ENCODE data around the gene SERTAD3. TPM values are rescaled to one million over a fixed set of nuclear protein-coding genes. Genes with fewer than 3 reads are reported as not detected.

The SERTAD3 gene
- total and polyA plus RNA-seq, 2 of the 8 experiments (the other 6 are each of a cell fraction or from before 2014, with no cell fraction given) = 15.1 to 32.1 TPM

GRCh38 chr19:40419780-40420179 lies 24.4 kb downstream of the SERTAD3 start:
- WGBS, 2 experiments (ENCODE audit: extremely low coverage in 1 of 2, insufficient coverage in 1 of 2, insufficient read length in 1 of 2, insufficient replicate concordance in 2 of 2, low coverage in 1 of 2, low lambda C conversion rate in 2 of 2, missing lambda C conversion rate in 1 of 2) = 91% methylated on average over 5 of the region's 5 CpGs; no CpG with 5 or more reads in 1 of the 2 experiments
- no peak overlapping the region for H3K4me3 ChIP-seq (ENCODE audit: extremely low read depth in 1 of 4, insufficient read depth in 2 of 4, low read depth in 3 of 4, low read length in 4 of 4)
- H2AFZ ChIP-seq (ENCODE audit: low read length) = no peak overlapping the region
- H2BK20ac ChIP-seq (ENCODE audit: low read length) = 0 out of 2 replicates have a peak overlapping the region, but pooled peaks have one; percentile 18
- peaks cover 4 to 9% (median 6%) of the 10 kb centered on the region in 4 experiments; a peak in 5 of 7 replicates for H3K4me1 ChIP-seq (replicated peaks in 1 of 4; ENCODE audit: control insufficient read depth in 3 of 4, insufficient read depth in 4 of 4, low read length in 3 of 4)
- H3K23ac ChIP-seq (ENCODE audit: insufficient read length) = no peak overlapping the region
- H3K18ac ChIP-seq (ENCODE audit: extremely low read depth, low read length) = no peak overlapping the region
- H2AK5ac ChIP-seq (ENCODE audit: low read depth, low read length) = 0 out of 2 replicates have a peak overlapping the region, but pooled peaks have one; percentile 82
- H3K4ac ChIP-seq (replicated peaks; ENCODE audit: insufficient read length, low read depth, low read length) = no peak overlapping the region
- no peak overlapping the region for H4K91ac ChIP-seq (replicated peaks; ENCODE audit: insufficient read length, low read length)
- ChIA-PET POLR2A (ENCODE audit: partially characterized antibody) (interaction anchor here (0.6 to 3.3 kb wide), 10 partner anchors 9 to 45 kb away, joined by 3 to 18 read pairs (median 6); partner anchors contain the start of genes BLVRB and SERTAD3), CTCF (ENCODE audit: partially characterized antibody) (interaction anchor here (0.8 to 4.4 kb wide), 18 partner anchors 7 to 103 kb away, joined by 3 to 41 read pairs (median 9); partner anchors contain the start of genes BLVRB, PRX, SERTAD3 and SPTBN4)
- no peaks in the 10 kb centered on the region for H3K79me2 ChIP-seq (ENCODE audit: control insufficient read depth in 1 of 2, insufficient read depth in 2 of 2, low read length in 2 of 2)
- no peak for FAIRE-seq
- no peak for DNase-seq (ENCODE audit: low read depth in 1 of 2, low spot score in 2 of 2)
- H3K27me3 ChIP-seq (replicated peaks in 1 of 4; ENCODE audit: control insufficient read depth in 3 of 4, extremely low read depth in 1 of 4, insufficient read depth in 3 of 4, low read length in 3 of 4) = no peaks in the 10 kb centered on the region; a peak in 1 of 7 replicates
- H2BK120ac ChIP-seq (replicated peaks; ENCODE audit: low read depth, low read length) = no peak overlapping the region
- H3K9ac ChIP-seq (replicated peaks in 1 of 4; ENCODE audit: extremely low read depth in 1 of 4, low read depth in 3 of 4, low read length in 3 of 4) = no peak overlapping the region
- no peaks in the 10 kb centered on the region for H4K20me1 ChIP-seq (replicated peaks in 1 of 2; ENCODE audit: control insufficient read depth in 1 of 2, insufficient read depth in 2 of 2, low read length in 2 of 2)
- H3K4me2 ChIP-seq (ENCODE audit: insufficient read depth in 1 of 2, low read depth in 2 of 2, low read length in 2 of 2) = no peak overlapping the region
- no peak overlapping the region for H2BK5ac ChIP-seq (ENCODE audit: low read depth, low read length)
- H2BK15ac ChIP-seq (ENCODE audit: low read length) = 0 out of 2 replicates have a peak overlapping the region, but pooled peaks have one; percentile 46
- no peak overlapping the region for H4K5ac ChIP-seq (ENCODE audit: insufficient read length, low read depth, low read length)
- no peak overlapping the region for H2BK12ac ChIP-seq (ENCODE audit: low read depth, low read length)
- no peaks in the 10 kb centered on the region for H3K9me3 ChIP-seq (ENCODE audit: insufficient read depth in 2 of 2, low read depth in 1 of 2, low read length in 1 of 2)
- H3K14ac ChIP-seq (ENCODE audit: insufficient read length) = no peak overlapping the region
- no peak overlapping the region for H3K56ac ChIP-seq (replicated peaks; ENCODE audit: insufficient read length, low read depth, low read length)
- H3K27ac ChIP-seq (ENCODE audit: low read depth, low read length) = no peak overlapping the region
- no peaks in the 10 kb centered on the region; the same call in 1 of the 2 replicates for H3K79me1 ChIP-seq (ENCODE audit: low read depth, low read length)
- TF ChIP-seq BACH1 (IDR thresholded peaks at IDR 0.05; ENCODE audit: low read length) = no peak
- TF ChIP-seq KDM1A (IDR thresholded peaks at IDR 0.05; ENCODE audit: borderline replicate concordance, low read length) = peak; percentile 46; the same call in 1 of the 2 replicates
- peaks cover 6% of the 10 kb centered on the region; the same call in 1 of the 2 replicates for H3K23me2 ChIP-seq (ENCODE audit: low read depth, low read length)
- H3K36me3 ChIP-seq (ENCODE audit: control insufficient read depth in 2 of 4, insufficient read depth in 4 of 4, low read length in 3 of 4) = peaks cover 0 to 2% (median 0%) of the 10 kb centered on the region in 4 experiments; a peak in 2 of 8 replicates
- H4K8ac ChIP-seq (ENCODE audit: extremely low read depth, insufficient read depth, low read length) = no peak overlapping the region
